HepG2 (cell line): Measurements from ENCODE around the gene LCN12.

ENCODE experiments used
- ADNP ChIP-seq: sonication (generic); formaldehyde crosslinking; IDR thresholded peaks from 2 replicates; pipeline ENCODE4 v1.4.0; 2020; ENCODE audit warnings: missing genetic modification reagents
- CEBPB ChIP-seq: IDR thresholded peaks from 2 replicates; pipeline ENCODE4 v1.6.1; 2011; ENCODE audit warnings: low read depth, low read length, improper control_type of control experiment, borderline replicate concordance
- CHD4 ChIP-seq: fragments of 200-600 bp; sonication (generic); IDR thresholded peaks from 2 replicates; pipeline ENCODE4 v1.7.0; 2017; ENCODE audit warnings: mild to moderate bottlenecking, low read length, borderline replicate concordance
- ISL2 ChIP-seq: sonication (generic); formaldehyde crosslinking; IDR thresholded peaks from 2 replicates; pipeline ENCODE4 v1.5.0; 2020; ENCODE audit warnings: missing genetic modification reagents
- POLR2AphosphoS2 ChIP-seq: IDR thresholded peaks from 2 replicates; pipeline ENCODE4 v1.6.1; 2011; ENCODE audit warnings: low read depth, low read length, improper control_type of control experiment
- SRSF1 ChIP-seq: fragments of 200-400 bp; formaldehyde crosslinking; optimal IDR thresholded peaks from 2 replicates; pipeline ENCODE3; 2017; ENCODE audit warnings: mild to moderate bottlenecking, low read depth, low read length, moderate library complexity
- TBL1XR1 ChIP-seq: fragments of 150-350 bp; IDR thresholded peaks from 2 replicates; pipeline ENCODE4 v1.6.1; 2014; ENCODE audit warnings: borderline replicate concordance, low read length; ENCODE audit not compliant: partially characterized antibody
- ZNF567 ChIP-seq: sonication (generic); formaldehyde crosslinking; IDR thresholded peaks from 2 replicates; pipeline ENCODE4 v1.8.1; 2023; ENCODE audit warnings: mild to moderate bottlenecking, missing genetic modification reagents, borderline replicate concordance
- TF ChIP-seq, protein P1 (sequence below): sonication (generic); formaldehyde crosslinking; IDR thresholded peaks from 2 replicates; pipeline ENCODE4 v1.5.0; 2020; ENCODE audit warnings: mild to moderate bottlenecking, missing genetic modification reagents, moderate library complexity

DNA sequence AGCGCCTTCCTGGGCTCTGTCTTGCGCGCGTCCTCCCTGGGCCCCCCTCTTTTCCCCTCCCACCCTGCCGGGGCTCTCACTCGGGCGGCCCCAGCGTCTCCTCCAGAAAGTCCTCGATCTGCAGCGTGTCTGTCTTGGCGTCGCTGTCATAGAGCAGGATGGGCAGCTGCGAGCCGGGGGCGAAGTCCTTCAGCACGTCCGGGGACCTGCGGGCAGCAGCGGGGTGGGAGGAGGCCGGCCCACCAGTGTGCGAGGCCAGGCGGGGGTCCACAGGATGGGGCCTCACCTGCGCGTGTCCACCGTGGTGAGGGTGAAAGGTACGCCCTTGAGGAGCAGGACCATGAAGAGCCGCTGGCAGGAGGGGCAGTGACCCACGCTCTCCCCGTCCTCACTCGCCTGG, 43.3 kb downstream of the LCN12 start:
- TF ChIP-seq CEBPB (no peak), ZNF567 (CRISPR knock-in tag) (no peak), ISL2 (CRISPR knock-in tag) (no peak), POLR2AphosphoS2 (no peak), TBL1XR1 (no peak), CHD4 (no peak), ADNP (CRISPR knock-in tag) (no peak), SRSF1 (no peak)
- TF ChIP-seq, protein P1, sequence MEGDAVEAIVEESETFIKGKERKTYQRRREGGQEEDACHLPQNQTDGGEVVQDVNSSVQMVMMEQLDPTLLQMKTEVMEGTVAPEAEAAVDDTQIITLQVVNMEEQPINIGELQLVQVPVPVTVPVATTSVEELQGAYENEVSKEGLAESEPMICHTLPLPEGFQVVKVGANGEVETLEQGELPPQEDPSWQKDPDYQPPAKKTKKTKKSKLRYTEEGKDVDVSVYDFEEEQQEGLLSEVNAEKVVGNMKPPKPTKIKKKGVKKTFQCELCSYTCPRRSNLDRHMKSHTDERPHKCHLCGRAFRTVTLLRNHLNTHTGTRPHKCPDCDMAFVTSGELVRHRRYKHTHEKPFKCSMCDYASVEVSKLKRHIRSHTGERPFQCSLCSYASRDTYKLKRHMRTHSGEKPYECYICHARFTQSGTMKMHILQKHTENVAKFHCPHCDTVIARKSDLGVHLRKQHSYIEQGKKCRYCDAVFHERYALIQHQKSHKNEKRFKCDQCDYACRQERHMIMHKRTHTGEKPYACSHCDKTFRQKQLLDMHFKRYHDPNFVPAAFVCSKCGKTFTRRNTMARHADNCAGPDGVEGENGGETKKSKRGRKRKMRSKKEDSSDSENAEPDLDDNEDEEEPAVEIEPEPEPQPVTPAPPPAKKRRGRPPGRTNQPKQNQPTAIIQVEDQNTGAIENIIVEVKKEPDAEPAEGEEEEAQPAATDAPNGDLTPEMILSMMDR (CRISPR knock-in tag): no peak
